ENCODE data around the gene COQ9. TPM values are rescaled to one million over a fixed set of nuclear protein-coding genes. Genes with fewer than 3 reads are reported as not detected.

Gene COQ9
- total RNA-seq, 4 donors from 2014 or later = 113 to 154 (median 148) TPM

GRCh38 chr16:57423152-57423551 is 24.1 kb upstream of the COQ9 start:
- Histone ChIP-seq H3K4me3 (no peak overlapping the region), H3K27ac (no peak overlapping the region), H3K27me3 (no peaks in the 10 kb centered on the region), H3K36me3 (no peaks in the 10 kb centered on the region), H3K9me3 (no peaks in the 10 kb centered on the region), H3K4me1 (peaks cover 3 to 16% (median 10%) of the 10 kb centered on the region in 4 donors)
- whole genome bisulfite sequencing, 2 donors (ENCODE audit: low coverage in 1 of 2) = 60 to 84% methylated on average over 1 to 2 of the region's 2 CpGs
- intact Hi-C loops (cut with DNase I; ENCODE audit: low total_unique reads) (no loop called here), in situ Hi-C loops (cut with MboI; ENCODE audit: low pct_ligation_motif_present in 1 of 4, low pct_unique_long_range_greater_than_20kb in 1 of 4, low sequenced_read_pairs in 3 of 4) (loop anchor here (10.0 to 25.0 kb wide), 2 partner anchors 92 to 336 kb away; partner anchors contain the start of gene CPNE2 (in 2 of the 4))
- TF ChIP-seq CTCF (IDR thresholded peaks at IDR 0.05) = no peak
- TF ChIP-seq EP300 (IDR thresholded peaks at IDR 0.05; ENCODE audit: low read depth) = no peak
- no peak for TF ChIP-seq POLR2A (IDR thresholded peaks at IDR 0.05)
- TF ChIP-seq POLR2AphosphoS5 (IDR thresholded peaks at IDR 0.05) = no peak
- DNase-seq = no peak

- WGBS, 2 donors (ENCODE audit: low coverage in 1 of 2) = 67 to 76% methylated on average over 3 of the region's 3 CpGs
- in situ Hi-C loops (cut with MboI; ENCODE audit: low pct_ligation_motif_present in 1 of 4, low pct_unique_long_range_greater_than_20kb in 1 of 4, low sequenced_read_pairs in 3 of 4) = loop anchor here (10.0 to 25.0 kb wide), 2 partner anchors 90 to 337 kb away; partner anchors contain the start of gene CPNE2 (in 2 of the 4)
Observed at GRCh38 chr16:57424583-57424982, 22.7 kb upstream of the COQ9 start.

GRCh38 chr16:57426356-57426755 is 20.9 kb upstream of the COQ9 start:
- no peak for DNase-seq
- Histone ChIP-seq H3K27me3 (no peaks in the 10 kb centered on the region), H3K36me3 (peaks cover 0 to 20% (median 13%) of the 10 kb centered on the region in 4 donors), H3K4me1 (peaks cover 0 to 8% (median 2%) of the 10 kb centered on the region in 4 donors), H3K4me3 (no peak overlapping the region), H3K27ac (no peak overlapping the region), H3K9me3 (no peaks in the 10 kb centered on the region)
- 80% methylated on average over 7 of the region's 7 CpGs; no CpG with 5 or more reads in 1 of the 2 donors for WGBS, 2 donors (ENCODE audit: low coverage in 1 of 2)
- in situ Hi-C loops (cut with MboI; ENCODE audit: low pct_ligation_motif_present in 1 of 4, low pct_unique_long_range_greater_than_20kb in 1 of 4, low sequenced_read_pairs in 3 of 4) = loop anchor here in 2 of 4 donors (10.0 kb wide), 1 partner anchor 88 kb away; no protein-coding TSS in a partner anchor
- intact Hi-C loops (cut with DNase I; ENCODE audit: low total_unique reads) = no loop called here
- TF ChIP-seq CTCF (IDR thresholded peaks at IDR 0.05) (no peak), POLR2A (IDR thresholded peaks at IDR 0.05) (no peak)

More at GRCh38 chr16:57424583-57424982, 22.7 kb upstream of the COQ9 start:
- no peak overlapping the region for H3K27ac ChIP-seq
- H3K4me3 ChIP-seq = no peak overlapping the region
- no peak for TF ChIP-seq CTCF (IDR thresholded peaks at IDR 0.05)
- TF ChIP-seq POLR2A (IDR thresholded peaks at IDR 0.05) = no peak
- TF ChIP-seq POLR2AphosphoS5 (IDR thresholded peaks at IDR 0.05) = no peak
- no peak for TF ChIP-seq EP300 (IDR thresholded peaks at IDR 0.05; ENCODE audit: low read depth)
- H3K27me3 ChIP-seq = no peaks in the 10 kb centered on the region
- H3K9me3 ChIP-seq = no peaks in the 10 kb centered on the region
- intact Hi-C loops (cut with DNase I; ENCODE audit: low total_unique reads) = no loop called here
- H3K4me1 ChIP-seq = peaks cover 0 to 8% (median 2%) of the 10 kb centered on the region in 4 donors
- H3K36me3 ChIP-seq = peaks cover 0 to 5% (median 0%) of the 10 kb centered on the region in 4 donors
- no peak for DNase-seq

GRCh38 chr16:57427307-57427706 is 20.0 kb upstream of the COQ9 start:
- DNase-seq = no peak
- intact Hi-C loops (cut with DNase I; ENCODE audit: low total_unique reads) = no loop called here
- in situ Hi-C loops (cut with MboI; ENCODE audit: low pct_ligation_motif_present in 1 of 4, low pct_unique_long_range_greater_than_20kb in 1 of 4, low sequenced_read_pairs in 3 of 4) = loop anchor here in 2 of 4 donors (10.0 kb wide), 1 partner anchor 87 kb away; no protein-coding TSS in a partner anchor
- Histone ChIP-seq H3K27ac (no peak overlapping the region), H3K4me3 (no peak overlapping the region), H3K27me3 (no peaks in the 10 kb centered on the region), H3K4me1 (peaks cover 0 to 4% (median 0%) of the 10 kb centered on the region in 4 donors), H3K9me3 (no peaks in the 10 kb centered on the region), H3K36me3 (peaks cover 0 to 29% (median 17%) of the 10 kb centered on the region in 4 donors)
- TF ChIP-seq EP300 (IDR thresholded peaks at IDR 0.05; ENCODE audit: low read depth) = no peak
- TF ChIP-seq POLR2AphosphoS5 (IDR thresholded peaks at IDR 0.05) = no peak
- TF ChIP-seq POLR2A (IDR thresholded peaks at IDR 0.05) = no peak
- TF ChIP-seq CTCF (IDR thresholded peaks at IDR 0.05) = no peak
- WGBS, 2 donors (ENCODE audit: low coverage in 1 of 2) = 83 to 100% methylated on average over 2 to 8 of the region's 8 CpGs

All from transverse colon (tissue), 4 donors.